HG02970 (cell line): ENCODE results near the gene FBXW9.
"Not testable (repeated sequence)": the region's sequence is repeated elsewhere in the genome, so short reads cannot be mapped to it uniquely, and the experiment has no call there.

Experiments
- ATAC-seq: cut with Tn5 transposase; IDR thresholded peaks from one replicate; pipeline ENCODE4 v1.9.1; 2021; ENCODE audit warnings: mild to moderate bottlenecking, moderate library complexity, moderate number of reproducible peaks; ENCODE audit not compliant: unreplicated experiment, low FRiP score

The FBXW9 gene

GRCh38 chr19:12664406-12665280 is 31.8 kb downstream of the FBXW9 start:
- no peak for ATAC-seq

DNA sequence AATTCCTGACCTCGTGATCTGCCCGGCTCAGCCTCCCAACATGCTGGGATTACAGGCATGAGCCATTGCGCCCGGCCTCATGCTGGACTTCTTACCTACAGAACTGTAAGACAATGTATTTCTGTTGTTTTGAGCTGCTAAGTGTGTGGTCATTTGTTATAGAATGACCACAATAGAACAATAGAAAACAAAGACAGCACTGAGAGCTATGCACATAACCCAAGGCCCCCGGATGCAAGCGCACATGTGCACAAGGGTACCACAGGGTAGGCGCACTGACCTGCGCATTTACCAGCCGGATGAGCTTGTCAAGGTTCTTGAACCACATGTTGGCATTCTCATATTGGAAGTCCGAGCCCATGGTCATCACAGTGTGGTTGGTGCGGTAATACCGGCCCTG is 35.5 kb downstream of the FBXW9 start:
- no peak for ATAC-seq

DNA sequence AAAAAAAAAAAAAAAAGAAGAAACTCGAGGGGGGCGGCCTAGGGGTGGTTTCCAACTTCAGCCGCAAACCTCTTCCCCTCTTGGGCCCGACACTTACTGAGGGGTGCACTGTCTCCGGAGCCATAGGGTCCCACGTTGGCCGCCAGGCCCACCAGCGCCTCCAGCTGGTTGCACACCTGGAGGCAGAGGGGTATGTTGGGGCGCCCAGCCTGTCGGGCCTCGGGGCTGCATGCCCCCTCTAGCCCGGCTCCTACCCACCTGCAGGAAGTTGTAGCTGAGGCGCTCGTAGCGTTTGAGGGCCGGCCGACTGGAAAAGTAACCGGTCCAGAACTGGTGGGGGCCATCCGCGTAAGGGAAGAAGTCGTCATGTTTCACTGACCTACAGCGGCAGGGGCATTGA is 38.5 kb downstream of the FBXW9 start:
- ATAC-seq, result no peak

DNA sequence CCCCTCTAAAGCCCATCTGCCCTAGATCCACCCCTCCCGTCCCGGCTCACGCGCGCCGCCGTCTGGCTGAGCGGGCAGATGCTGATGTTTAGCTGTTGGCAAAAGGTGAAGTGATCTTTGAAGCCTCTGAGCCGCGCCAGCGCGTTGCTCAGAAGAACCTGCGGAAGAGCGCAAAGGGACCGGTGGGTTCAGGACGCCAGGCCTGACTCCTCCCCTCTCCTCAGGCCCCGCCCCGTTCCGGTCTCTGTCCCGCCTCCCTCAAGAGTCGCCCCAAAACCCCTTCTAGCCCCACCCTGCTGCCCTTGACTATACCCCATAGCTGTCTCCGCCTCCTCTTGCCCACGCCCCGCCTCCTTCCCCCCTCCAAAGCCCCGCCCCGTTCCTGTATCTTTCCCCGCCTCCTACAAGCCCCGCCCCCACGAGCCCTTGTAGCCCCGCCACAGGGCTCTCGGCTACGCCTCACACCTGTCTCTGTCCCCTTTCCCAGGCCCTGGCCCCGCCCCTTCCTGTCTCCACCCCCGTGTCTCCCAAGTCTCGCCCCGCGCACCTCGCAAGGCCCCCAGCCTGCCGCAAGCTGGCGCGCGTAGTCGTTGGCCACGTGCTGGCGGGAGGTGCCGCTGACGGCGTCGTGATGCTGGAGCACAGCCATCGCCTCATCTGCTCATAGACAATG is 39.4 kb downstream of the FBXW9 start:
- no peak for ATAC-seq

- ATAC-seq, result no peak
Measured at GRCh38 chr19:12655546-12655945, 40.9 kb downstream of the FBXW9 start.

- no peak for ATAC-seq
Measured at GRCh38 chr19:12652219-12652618, 44.2 kb downstream of the FBXW9 start.

DNA sequence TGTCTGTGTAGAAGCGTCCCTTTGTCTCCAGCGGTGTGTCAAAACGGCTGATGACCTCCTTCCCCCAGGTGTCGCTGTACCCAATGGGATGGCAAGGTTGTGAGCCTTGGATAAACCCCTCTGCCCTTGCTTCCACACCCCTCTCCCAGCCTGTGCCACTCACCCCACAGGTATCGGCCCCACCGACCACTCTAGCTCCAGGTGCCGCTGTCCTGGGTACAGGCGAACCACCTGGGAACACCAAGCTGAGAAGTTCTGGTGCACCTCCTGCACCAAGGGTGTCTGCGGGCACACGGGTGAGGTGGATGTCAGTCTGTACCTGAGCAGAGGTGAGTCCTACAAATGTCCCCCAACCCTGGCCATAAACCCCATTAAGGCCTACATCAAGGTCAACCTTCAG is 46.5 kb downstream of the FBXW9 start:
- ATAC-seq, result no peak

DNA sequence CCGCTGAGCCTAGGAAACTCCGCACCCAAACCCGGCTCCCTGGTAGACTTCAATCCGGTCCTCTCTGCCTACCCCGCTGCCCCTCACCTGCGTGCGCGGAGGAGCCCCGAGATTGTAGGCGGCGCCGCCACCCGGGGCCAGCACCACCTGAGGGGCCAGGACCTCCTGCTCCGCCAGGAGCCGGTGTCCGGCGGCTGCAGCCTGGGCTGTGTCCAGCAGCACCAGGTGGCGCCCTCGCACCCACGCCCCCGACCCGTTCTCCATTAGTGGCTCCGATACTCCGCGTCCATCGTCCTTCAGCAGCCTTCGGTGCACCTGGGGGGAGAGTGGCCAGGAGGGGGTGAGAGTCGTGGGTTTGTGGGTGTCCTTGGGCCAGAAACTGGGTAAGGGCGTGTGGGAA is 48.3 kb downstream of the FBXW9 start:
- no peak for ATAC-seq

DNA sequence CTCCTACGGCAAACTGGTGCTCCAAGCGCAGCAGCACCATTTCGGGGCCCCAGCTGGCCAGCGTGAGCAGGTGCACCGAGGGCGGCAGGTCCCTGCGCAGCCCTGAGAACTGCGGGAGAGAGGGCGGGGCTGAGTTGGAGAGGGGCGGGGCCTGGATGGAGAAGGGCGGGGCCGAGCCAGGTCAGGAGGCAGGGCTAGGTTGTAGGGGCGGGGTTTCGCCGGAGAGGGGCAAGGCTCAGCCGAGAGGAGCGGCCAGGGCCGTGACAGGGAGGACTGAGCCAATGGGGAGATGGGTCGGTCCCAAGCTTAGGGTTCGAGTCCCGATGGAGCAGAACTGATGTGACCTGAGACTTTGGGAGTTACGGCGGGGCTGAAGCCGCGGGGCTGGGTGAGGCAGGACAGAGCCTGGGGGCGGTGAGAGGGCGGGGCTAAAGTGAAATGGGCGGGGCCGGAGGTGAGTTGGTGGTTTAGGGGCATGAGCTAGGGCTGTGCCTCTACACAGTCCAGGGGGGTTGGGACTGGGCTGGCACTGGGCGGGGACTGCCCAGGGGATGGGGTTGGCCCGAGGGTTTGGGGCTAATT is 48.9 kb downstream of the FBXW9 start:
- ATAC-seq, result no peak

- no peak for ATAC-seq
Measured at GRCh38 chr19:12647047-12647446, 49.4 kb downstream of the FBXW9 start.

GRCh38 chr19:12646551-12646950 is 49.9 kb downstream of the FBXW9 start:
- no peak for ATAC-seq

DNA sequence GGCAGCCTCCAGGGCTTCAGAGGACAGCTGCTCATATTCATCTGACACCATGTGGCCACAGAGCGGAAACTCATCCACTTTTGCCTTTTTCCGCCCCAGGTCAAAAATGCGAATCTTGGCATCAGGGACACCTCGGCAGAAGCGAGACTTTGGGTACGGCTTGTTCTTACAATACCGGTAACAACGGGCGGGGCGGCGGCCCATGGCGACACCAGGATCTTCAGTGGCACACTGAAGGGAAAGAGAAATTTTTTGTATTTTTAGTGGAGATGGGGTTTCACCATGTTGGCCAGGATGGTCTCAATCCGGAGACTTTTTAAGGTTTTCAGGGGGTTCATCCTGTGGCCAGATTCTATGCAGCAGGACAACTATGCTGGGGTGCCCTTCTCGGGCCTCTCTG is 52.7 kb downstream of the FBXW9 start:
- not testable (repeated sequence) for ATAC-seq

GRCh38 chr19:12642506-12642905 is 53.9 kb downstream of the FBXW9 start:
- ATAC-seq, result no peak

DNA sequence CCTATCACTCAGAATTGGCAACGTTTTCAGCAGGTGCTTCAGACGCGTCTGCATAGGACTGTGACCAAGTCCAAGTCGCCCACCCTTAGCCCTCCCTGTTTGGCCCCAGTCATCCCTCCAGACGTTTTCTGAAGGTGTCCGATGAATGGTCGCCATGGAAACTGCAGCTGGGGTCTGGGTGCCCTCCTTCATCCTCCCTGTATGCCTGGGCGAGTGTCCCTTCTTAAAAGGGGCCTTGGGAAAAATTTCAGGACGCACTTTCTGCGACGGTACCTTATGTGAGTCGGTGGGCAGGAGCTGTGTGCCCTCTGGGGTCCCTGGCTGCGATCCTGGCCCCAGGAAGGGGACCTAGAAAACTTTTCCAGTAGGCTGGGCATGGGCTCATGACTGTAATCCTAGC is 55.0 kb downstream of the FBXW9 start:
- no peak for ATAC-seq

- no peak for ATAC-seq
Measured at GRCh38 chr19:12639901-12640613, 56.4 kb downstream of the FBXW9 start.
